HG03565 (cell line): ENCODE data around the gene SLC34A3.

ENCODE experiments used
- ATAC-seq: cut with Tn5 transposase; IDR thresholded peaks from one replicate; pipeline ENCODE4 v1.9.1; 2021; ENCODE audit warnings: mild to moderate bottlenecking, moderate library complexity; ENCODE audit not compliant: unreplicated experiment

The SLC34A3 gene

GRCh38 chr9:137217276-137218211, 13.2 kb upstream of the SLC34A3 start:
- ATAC-seq: no peak

DNA sequence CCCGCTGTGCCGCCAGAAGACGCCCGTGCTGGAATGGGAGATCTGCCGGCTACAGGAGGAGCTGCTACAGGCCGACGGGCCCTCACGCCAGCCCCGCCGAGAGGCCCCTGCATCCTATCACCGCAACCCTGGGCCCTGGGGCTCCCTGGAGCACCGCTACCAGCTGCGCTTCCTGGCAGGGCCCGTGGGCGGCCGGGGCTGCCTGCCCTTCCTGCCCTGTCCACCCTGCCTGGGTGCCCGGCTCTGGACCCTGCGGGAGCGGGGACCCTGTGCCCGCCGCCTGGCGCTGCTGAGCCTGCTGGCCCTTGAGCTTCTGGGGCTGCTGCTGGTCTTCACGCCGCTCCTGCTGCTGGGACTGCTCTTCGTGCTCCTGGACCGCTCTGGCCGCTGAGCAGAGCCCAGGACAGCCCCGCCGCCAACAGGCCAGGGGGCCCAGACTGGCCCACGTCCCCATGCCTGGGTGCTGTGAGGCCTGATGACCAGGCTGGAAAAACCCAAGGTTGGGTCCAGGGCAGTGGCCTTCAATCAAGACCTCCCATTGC, 12.4 kb upstream of the SLC34A3 start:
- ATAC-seq: no peak

- no peak for ATAC-seq
Measured at GRCh38 chr9:137218754-137219271, 11.9 kb upstream of the SLC34A3 start.

GRCh38 chr9:137219757-137220316, 10.9 kb upstream of the SLC34A3 start:
- no peak for ATAC-seq

DNA sequence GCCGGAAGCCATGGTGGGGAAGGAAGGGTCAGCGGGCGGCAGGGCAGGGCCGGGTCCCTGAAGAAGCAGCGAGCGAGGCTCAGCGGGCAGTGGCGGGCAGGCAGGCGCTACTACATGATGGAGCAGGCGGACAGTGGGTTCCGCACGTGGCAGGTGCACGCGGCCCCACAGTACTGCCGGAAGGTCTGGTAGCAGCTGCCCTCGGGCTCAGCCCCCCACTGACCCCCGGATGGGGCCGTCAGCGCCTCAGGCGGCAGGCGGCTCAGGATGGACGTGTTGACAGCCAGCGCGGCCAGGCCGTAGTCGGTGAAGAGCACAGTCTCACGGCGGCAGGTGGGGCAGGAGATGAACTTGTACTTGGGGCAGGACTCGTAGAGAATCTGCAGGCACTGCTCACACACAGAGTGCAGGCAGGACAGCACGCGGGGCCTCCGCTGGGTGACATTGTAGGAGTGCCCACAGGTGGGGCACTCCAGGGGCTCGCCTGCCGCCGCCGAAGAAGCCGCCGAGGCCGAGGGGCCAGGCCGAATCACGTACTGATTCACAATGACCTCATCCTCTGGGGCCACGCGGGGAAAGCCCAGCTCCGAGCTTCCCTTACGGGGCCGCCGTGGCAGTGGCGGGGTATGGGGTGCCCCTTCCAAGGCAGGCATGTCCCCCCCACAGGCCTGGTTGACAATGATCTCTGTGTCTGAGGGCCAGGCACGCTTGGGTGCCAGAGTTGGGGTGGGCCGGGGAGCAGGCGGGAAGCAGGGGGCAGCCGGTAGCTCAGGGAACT, 10.2 kb upstream of the SLC34A3 start:
- ATAC-seq: no peak

- ATAC-seq: no peak
Measured at GRCh38 chr9:137221095-137221505, 9.6 kb upstream of the SLC34A3 start.

DNA sequence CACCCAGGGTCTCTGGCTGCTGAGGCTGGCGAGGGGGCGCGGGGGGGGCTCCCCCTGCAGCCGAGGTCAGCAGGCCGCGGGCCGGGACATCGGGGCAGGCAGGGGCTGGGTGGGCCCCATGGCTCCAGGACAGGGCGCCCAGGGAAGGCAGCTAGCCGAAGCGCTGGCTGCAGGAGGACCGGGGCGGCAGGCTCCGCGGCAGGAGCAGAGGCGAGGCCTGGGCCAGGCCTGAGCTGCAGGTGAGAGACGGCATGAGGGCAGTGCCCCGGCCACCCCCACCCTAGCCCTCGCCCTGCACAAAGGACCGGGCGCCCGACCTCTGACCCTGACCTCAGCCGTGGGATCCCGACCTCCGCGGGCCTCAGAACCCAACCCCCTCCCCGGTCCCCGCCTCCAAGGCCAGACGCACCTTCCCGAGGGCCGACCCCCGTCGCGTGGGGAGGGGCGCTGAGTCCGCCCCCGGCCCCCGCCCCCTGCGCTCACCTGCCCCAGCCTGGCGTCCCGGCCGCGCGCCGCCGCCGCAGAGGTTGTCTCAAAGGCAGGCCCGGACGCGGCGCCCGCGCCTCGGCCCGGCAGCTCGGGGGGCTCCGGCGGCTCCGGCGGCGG, 9.1 kb upstream of the SLC34A3 start:
- ATAC-seq: no peak

- no peak for ATAC-seq
Measured at GRCh38 chr9:137222190-137223077, 8.3 kb upstream of the SLC34A3 start, which contains the start of gene RNF208. RNF208 (minus strand) TSS chr9:137222240; CDS start chr9:137221212, 1,028 bp downstream.

GRCh38 chr9:137223078-137223970, 7.4 kb upstream of the SLC34A3 start:
- peak; percentile 68 for ATAC-seq

GRCh38 chr9:137224830-137225694, 5.6 kb upstream of the SLC34A3 start, which contains the start of gene CYSRT1:
CYSRT1 (plus strand) TSS chr9:137225174; CDS start chr9:137225622, 448 bp downstream.
- ATAC-seq: no peak

DNA sequence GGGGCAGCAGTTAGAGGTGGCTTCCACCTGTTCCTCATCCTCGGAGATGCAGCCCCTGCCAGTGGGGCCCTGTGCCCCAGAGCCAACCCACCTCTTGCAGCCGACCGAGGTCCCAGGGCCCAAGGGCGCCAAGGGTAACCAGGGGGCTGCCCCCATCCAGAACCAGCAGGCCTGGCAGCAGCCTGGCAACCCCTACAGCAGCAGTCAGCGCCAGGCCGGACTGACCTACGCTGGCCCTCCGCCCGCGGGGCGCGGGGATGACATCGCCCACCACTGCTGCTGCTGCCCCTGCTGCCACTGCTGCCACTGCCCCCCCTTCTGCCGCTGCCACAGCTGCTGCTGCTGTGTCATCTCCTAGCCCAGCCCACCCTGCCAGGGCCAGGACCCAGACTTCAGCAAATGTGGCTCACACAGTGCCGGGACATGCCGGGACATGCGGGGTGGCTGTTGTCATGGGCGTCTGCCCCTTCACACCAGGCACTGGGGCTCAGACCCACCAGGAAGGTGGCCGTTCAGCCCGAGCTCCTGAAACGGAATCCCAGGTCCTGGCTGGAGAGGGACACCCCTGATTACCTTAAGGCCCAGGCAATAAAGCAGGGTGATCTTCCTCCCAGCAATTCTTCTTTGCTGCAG, 4.9 kb upstream of the SLC34A3 start:
- no peak for ATAC-seq

DNA sequence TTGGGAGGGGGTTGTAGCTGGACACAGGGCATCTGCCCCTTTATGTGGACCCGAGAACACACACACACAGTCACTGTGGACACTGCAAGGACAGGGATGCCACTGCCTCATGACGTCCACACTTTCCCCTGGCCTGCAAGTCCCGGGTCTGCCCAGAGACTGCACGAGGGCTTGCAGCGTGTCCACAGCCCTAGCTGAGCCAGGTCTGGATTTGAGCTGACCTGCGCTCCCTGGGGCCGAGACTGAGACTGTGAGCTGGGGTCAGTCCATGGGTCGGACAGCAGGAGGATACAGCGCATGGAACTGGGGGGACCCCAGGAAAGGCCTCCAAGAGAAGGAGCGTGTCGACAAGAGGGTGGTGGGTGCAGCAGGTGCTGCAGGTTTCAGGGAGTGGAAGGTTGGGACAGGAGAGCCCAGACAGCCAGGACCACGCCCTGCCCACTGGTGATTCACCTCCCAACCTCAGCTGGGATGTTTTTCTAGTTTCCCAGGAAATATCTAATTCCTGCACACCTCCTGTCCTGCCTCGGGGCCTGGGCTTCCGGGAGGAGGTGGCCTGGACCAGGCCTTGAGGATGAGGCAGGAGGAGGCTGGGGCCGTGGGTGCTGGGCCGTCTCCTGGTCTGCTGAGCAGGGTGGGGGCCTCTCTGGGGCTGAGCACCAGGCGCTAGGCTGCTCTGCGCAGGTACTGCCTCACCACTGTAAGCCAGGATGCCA, 4.2 kb upstream of the SLC34A3 start:
- no peak for ATAC-seq

DNA sequence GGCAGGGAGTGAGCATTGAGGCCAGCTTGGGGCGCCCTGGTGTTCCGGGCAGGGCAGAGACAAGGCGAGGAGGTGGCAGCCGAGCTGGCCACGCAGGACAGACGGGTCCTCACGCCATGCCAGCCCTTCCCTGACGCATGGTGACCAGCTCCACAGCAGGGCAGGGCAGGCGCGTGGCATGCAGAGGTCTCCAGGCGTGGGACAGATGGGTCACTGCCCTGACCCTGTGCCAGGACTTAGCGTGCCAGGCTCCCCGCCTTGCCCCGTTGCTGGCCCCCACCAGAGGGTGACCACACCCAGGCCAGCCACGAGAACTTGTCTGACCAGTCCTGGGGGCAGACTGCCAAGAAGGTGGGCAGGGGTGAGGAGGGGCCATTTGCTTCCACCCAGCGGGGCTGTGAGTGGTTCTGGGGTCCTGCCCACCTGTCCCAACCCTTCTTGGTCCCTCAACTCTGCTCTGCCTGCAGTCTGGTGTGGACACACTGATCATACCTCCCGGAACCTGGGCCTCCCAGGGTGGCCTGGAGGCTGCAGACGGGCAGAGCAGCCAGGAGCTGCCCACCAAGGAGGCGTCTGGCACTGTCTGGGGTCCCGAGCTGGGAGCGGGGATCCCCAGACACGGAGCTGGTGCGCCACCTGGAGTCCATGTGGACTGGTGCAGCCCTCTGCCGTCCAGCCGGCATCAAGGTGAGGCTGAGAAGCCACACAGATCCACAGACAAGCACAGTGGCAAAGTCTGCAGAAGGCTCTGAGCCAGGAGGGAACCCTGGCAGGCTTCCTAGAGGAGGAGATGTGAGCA, 3.4 kb upstream of the SLC34A3 start, which contains the start of gene RNF224:
Gene RNF224, plus strand, starts transcription at position 449 of the 799 bp plus-strand sequence. CDS start 834 bp downstream, outside the sequence.
- no peak for ATAC-seq

DNA sequence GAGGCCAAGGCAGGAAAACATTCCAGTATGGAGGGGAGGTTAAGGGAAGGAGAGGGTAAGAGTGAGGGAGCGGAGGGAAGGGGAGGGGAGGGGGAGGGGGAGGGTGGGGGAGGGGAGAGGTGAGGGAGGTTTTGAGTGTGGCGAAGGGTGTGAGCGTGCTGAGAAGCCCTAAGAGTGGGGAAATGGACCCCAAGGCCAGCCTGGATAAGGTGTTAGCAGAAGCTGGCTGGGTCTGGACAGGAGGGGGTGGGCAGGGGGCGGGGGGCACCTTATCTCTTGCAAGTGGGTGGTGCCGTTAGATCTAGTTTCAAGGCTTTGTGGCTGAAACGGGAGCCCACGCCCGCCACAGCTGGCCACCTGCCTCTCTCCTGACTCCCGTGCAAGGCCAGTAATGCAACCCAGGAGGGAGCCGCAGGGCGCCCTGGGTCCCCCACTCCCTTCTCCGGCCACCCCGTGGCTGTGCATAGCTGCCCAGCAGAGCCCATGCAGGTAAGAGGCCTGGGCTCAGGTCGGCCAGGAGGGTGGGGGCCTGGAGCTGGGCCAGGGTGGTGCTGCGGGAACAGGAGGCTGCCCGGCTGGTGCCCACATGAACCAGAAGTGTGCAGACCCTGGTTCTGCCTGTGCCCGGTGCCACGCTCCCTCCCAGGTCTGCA, 2.7 kb upstream of the SLC34A3 start:
- ATAC-seq: no peak

GRCh38 chr9:137228506-137228967, 2.2 kb upstream of the SLC34A3 start:
- no peak for ATAC-seq
